SK-N-MC (cell line): ENCODE data around the gene RAB13.

ENCODE experiments used
- EZH2 ChIP-seq: fragments of 200-600 bp; sonication (generic); IDR thresholded peaks from one replicate; pipeline ENCODE4 v1.6.1; 2017; ENCODE audit warnings: antibody characterized with exemption
- FOXP2 ChIP-seq: optimal IDR thresholded peaks from 2 replicates; pipeline ENCODE3; 2011; ENCODE audit warnings: mild to moderate bottlenecking, moderate library complexity; ENCODE audit not compliant: insufficient read depth; ENCODE audit errors: extremely low read length, control extremely low read depth
- POLR2AphosphoS5 ChIP-seq: IDR thresholded peaks from 2 replicates; pipeline ENCODE4 v1.6.1; 2012; ENCODE audit warnings: mild to moderate bottlenecking, low read depth, low read length, borderline replicate concordance

GRCh38 chr1:153954826-153955225 lies 31.3 kb downstream of the RAB13 start:
- no peak for TF ChIP-seq EZH2
- no peak for TF ChIP-seq POLR2AphosphoS5
- TF ChIP-seq FOXP2, result no peak
